ENCODE data around the gene DDX20. TPM values are rescaled to one million over a fixed set of nuclear protein-coding genes. Genes with fewer than 3 reads are reported as not detected.

The DDX20 gene
- total RNA-seq, 1 donor from 2014 or later = 31.6 TPM

DNA sequence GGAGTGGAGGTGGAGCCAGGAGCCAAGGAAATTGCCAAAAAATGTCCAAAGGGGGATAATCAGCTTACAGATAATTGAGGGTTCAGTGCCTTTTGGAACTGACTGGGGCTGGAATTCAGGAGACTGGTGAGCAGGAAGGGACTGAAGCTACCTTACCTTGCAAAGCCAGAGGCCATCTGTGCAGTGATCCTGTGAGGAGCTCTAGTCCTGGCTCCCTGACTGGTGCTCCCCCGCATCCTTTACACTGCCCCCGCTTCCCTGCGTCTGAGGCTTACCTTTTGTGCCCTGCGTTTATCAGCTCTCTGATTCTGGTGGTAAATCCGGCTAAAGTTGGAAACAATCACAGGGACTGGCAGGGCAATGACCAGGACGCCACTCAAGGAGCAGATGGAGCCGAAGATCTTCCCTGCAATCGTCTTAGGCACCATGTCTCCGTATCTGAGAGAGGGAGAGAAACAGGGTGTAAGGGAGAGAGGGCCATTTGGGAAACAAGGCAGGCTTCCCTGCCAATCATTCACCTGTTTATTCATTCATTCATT lies 31.0 kb downstream of the DDX20 start:
- no peak overlapping the region for H3K4me3 ChIP-seq (ENCODE audit: low read depth, low read length)
- TF ChIP-seq, protein P1, sequence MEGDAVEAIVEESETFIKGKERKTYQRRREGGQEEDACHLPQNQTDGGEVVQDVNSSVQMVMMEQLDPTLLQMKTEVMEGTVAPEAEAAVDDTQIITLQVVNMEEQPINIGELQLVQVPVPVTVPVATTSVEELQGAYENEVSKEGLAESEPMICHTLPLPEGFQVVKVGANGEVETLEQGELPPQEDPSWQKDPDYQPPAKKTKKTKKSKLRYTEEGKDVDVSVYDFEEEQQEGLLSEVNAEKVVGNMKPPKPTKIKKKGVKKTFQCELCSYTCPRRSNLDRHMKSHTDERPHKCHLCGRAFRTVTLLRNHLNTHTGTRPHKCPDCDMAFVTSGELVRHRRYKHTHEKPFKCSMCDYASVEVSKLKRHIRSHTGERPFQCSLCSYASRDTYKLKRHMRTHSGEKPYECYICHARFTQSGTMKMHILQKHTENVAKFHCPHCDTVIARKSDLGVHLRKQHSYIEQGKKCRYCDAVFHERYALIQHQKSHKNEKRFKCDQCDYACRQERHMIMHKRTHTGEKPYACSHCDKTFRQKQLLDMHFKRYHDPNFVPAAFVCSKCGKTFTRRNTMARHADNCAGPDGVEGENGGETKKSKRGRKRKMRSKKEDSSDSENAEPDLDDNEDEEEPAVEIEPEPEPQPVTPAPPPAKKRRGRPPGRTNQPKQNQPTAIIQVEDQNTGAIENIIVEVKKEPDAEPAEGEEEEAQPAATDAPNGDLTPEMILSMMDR (conservative IDR thresholded peaks at IDR 0.05; ENCODE audit: low read depth, low read length) = no peak
- DNase-seq (ENCODE audit: low read depth) = no peak

DNA sequence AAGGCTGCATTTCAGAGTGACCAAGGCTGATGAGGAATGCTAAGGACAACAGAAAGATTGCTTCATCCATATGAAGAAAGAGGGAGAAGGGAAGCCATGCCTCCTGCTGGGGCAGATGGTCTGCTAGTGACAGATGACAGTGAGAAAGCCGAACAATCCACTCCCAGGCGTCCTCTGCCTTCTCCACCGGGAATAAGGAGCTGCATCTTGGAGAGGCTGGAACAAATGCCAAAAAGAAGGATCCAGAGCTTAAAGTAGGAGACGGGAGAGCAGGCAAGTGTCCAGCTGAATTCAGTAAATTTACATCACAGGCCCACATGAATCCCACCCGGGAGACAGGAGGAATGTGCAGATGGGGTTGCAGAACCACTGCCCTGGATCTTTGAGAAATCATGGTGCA lies 33.4 kb downstream of the DDX20 start:
- TF ChIP-seq, protein P1 (conservative IDR thresholded peaks at IDR 0.05; ENCODE audit: low read depth, low read length) = no peak
- DNase-seq (ENCODE audit: low read depth) = no peak
- no peak overlapping the region for H3K4me3 ChIP-seq (ENCODE audit: low read depth, low read length)

DNA sequence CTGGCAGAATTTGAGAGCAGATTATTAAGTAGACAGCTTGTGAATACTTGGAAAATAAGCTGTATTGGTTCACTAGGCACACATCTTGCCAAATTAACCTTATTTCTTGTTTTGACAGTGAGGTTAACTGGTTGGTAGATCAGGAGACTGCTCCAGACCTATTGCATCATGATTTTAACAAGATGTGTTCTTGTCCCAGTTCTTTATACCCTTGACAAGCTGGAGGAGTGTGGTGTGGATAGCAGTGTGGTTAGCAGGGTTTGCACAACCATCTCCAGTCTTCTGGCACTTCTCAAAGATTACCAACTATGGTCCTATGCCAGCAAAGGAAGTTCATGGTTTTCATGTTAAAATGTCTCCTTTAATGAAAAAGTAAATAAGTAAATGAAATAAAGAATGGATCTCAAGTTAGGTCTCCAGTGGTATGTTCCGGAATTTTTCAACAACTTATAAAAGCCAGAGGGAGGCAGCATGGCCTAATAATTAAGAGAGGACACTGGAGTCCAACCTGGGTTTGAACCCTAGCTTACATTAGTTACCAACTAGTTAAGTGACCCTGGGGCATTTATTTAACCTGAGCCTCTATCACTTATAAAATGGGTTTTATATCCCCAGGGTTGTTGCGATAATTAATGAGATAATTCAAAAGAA lies 34.1 kb downstream of the DDX20 start:
- no peak for DNase-seq (ENCODE audit: low read depth)
- no peak overlapping the region for H3K4me3 ChIP-seq (ENCODE audit: low read depth, low read length)
- TF ChIP-seq, protein P1 (conservative IDR thresholded peaks at IDR 0.05; ENCODE audit: low read depth, low read length) = no peak

DNA sequence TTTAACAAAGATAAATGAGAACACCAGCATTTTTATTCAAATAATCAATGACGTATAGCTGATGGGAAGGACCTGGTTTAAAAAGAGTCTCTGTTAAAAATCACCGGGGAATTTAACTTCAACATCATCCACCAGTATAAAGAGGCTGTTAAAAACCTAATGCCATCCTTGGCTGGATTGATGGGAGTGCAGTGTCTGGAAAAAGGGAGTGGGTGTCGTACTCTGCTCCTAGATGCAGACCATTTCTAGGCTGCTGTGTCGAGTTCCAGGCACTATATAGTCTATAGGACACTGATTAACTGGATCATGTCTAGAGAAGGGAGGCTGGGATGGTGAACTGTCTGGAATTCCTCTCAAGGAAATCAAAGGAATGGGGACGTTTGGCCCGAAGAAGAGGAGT lies 36.1 kb downstream of the DDX20 start:
- H3K4me3 ChIP-seq (ENCODE audit: low read depth, low read length) = no peak overlapping the region
- TF ChIP-seq, protein P1 (conservative IDR thresholded peaks at IDR 0.05; ENCODE audit: low read depth, low read length) = no peak
- no peak for DNase-seq (ENCODE audit: low read depth)

DNA sequence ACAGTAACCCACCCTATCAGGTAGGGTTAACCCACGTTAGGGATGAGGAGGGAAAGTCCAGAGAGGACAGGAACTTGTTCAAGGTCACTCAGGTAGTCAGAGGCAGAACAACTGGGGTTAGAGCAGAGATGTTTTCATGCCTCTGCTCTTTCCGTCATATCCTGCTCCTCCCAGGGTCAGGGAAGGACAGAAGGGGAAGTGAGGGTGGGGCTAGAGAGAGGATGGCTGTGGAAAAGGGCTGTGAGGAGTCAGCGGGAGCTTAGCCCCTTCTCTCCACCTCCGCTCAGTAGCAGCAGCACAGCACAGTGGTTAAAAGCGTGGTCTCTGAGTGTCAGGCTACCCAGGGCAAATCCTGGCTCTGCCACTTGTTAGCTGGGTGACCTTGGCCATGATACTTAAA lies 36.5 kb downstream of the DDX20 start:
- no peak overlapping the region for H3K4me3 ChIP-seq (ENCODE audit: low read depth, low read length)
- TF ChIP-seq, protein P1 (conservative IDR thresholded peaks at IDR 0.05; ENCODE audit: low read depth, low read length) = no peak
- no peak for DNase-seq (ENCODE audit: low read depth)

DNA sequence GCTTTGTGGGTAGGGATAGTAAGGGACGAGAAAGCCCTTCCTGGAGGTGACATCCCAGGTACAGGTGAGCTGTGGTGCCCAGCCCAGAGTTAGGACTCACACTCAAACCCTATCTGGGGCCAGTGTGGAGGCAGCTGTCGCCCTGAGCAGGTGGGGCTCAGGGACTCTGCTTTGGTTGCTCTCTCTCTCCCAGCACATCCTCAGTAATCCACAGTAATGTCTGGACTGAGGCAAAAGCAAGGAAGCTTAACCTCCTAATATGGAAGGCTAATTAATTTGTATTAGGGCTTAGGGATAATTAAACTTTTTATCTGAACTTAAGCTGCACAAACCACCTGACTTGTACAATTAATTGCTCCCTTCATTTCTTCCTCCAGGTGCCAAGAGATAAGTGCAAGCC lies 38.2 kb downstream of the DDX20 start:
- TF ChIP-seq, protein P1 (conservative IDR thresholded peaks at IDR 0.05; ENCODE audit: low read depth, low read length) = no peak
- no peak overlapping the region for H3K4me3 ChIP-seq (ENCODE audit: low read depth, low read length)
- DNase-seq (ENCODE audit: low read depth) = no peak

DNA sequence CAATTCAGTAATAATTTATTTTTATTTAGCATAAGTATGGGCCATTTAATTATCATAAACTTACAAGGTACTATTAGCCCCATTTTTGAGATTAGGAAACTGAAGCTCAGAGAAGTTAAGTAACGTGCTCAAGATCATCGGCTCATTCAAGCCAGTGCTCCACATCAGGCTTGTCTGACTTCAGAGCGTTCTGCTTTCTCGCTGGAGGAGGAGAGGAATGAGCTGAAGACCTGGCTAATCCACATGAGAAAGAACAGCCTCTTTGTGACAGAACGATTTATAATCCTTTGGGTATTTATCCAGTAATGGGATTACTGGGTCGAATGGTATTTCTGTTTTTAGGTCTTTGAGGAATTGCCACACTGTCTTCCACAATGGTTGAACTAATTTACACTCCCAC lies 39.7 kb downstream of the DDX20 start:
- no peak for DNase-seq (ENCODE audit: low read depth)
- H3K4me3 ChIP-seq (ENCODE audit: low read depth, low read length) = no peak overlapping the region
- TF ChIP-seq, protein P1 (conservative IDR thresholded peaks at IDR 0.05; ENCODE audit: low read depth, low read length) = no peak
